ENCODE measurements around the gene AURKB. TPM values are rescaled to one million over a fixed set of nuclear protein-coding genes. Genes with fewer than 3 reads are reported as not detected.

The AURKB gene
- total RNA-seq, 1 donor from 2014 or later = 17.3 TPM

DNA sequence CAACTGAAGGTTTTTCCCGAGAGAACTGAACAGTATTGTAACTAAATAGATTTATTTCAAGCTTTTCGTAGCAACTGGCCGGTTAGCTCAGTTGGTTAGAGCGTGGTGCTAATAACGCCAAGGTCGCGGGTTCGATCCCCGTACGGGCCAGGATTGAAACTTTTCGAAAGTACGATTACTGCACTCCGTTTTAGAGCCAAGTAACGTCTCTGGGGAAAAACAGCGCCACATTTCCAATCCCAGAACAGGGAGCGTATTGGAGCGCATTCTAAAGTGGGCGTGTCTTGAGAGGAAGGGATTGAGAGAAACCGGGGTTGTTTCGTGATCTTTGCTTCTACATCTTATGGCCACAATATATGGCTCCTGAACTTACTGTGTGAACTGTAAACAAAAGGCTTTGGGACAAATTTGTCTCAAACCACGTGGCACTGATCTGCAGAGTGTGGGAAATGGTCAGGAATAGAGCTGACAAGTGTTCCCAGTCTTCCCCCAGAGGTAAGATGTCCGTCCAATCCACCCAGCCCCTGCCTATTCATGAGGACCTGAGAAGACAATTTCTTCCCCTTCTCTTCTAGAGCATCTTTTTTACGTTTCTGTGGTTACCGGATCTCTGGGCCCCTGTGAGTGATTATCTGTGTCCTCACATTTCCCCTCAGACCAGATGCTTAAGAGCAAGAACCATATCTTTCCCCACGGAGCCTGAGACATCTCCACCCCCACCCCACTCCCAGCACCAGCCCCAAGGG is 22.7 kb downstream of the AURKB start:
- no peak overlapping the region for H3K4me3 Mint-ChIP-seq (ENCODE audit: unreplicated experiment)
- no peaks in the 10 kb centered on the region for H3K36me3 Mint-ChIP-seq (ENCODE audit: unreplicated experiment)
- H3K27ac Mint-ChIP-seq (ENCODE audit: unreplicated experiment) = no peak overlapping the region
- H3K4me1 Mint-ChIP-seq (ENCODE audit: low read depth, unreplicated experiment) = peaks cover 9% of the 10 kb centered on the region
- TF ChIP-seq, protein P1, sequence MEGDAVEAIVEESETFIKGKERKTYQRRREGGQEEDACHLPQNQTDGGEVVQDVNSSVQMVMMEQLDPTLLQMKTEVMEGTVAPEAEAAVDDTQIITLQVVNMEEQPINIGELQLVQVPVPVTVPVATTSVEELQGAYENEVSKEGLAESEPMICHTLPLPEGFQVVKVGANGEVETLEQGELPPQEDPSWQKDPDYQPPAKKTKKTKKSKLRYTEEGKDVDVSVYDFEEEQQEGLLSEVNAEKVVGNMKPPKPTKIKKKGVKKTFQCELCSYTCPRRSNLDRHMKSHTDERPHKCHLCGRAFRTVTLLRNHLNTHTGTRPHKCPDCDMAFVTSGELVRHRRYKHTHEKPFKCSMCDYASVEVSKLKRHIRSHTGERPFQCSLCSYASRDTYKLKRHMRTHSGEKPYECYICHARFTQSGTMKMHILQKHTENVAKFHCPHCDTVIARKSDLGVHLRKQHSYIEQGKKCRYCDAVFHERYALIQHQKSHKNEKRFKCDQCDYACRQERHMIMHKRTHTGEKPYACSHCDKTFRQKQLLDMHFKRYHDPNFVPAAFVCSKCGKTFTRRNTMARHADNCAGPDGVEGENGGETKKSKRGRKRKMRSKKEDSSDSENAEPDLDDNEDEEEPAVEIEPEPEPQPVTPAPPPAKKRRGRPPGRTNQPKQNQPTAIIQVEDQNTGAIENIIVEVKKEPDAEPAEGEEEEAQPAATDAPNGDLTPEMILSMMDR (IDR thresholded peaks at IDR 0.05; ENCODE audit: partially characterized antibody, unreplicated experiment) = no peak
- peaks cover 11% of the 10 kb centered on the region for H3K27me3 Mint-ChIP-seq (ENCODE audit: unreplicated experiment)
- peaks cover 13% of the 10 kb centered on the region for H3K9me3 Mint-ChIP-seq (ENCODE audit: unreplicated experiment)
- DNase-seq = peak; percentile 90

DNA sequence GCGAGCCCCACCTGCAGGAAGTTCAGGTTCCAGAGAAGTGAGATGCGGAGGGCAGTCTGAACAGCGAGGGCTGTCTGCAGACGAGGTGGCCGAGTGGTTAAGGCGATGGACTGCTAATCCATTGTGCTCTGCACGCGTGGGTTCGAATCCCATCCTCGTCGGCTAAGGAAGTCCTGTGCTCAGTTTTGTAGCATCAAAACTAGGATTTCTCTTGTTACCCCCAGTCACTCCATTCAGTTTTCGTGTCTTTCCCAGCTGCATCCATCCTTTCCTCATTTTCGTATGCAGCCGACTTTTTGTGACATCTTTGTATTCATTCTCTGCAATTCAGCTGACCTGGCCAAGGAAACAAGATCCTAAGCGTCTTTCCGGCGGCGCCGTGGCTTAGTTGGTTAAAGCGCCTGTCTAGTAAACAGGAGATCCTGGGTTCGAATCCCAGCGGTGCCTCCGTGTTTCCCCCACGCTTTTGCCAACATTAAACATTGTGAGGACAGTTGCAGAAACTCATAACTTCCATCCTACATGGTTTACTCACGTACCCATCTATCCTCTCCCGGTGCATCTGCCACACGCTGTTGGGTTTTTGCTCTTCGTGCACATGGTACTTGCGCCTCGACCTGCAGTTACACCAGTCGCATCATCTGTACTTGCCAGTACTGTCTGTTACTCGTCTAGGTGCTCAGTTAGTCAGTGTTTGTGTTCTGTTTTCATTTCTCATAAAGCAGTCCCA is 23.4 kb downstream of the AURKB start:
- H3K27me3 Mint-ChIP-seq (ENCODE audit: unreplicated experiment) = peaks cover 11% of the 10 kb centered on the region
- TF ChIP-seq, protein P1 (IDR thresholded peaks at IDR 0.05; ENCODE audit: partially characterized antibody, unreplicated experiment) = no peak
- no peak overlapping the region for H3K27ac Mint-ChIP-seq (ENCODE audit: unreplicated experiment)
- peaks cover 13% of the 10 kb centered on the region for H3K9me3 Mint-ChIP-seq (ENCODE audit: unreplicated experiment)
- H3K36me3 Mint-ChIP-seq (ENCODE audit: unreplicated experiment) = no peaks in the 10 kb centered on the region
- no peak overlapping the region for H3K4me3 Mint-ChIP-seq (ENCODE audit: unreplicated experiment)
- DNase-seq = peak; percentile 92
- H3K4me1 Mint-ChIP-seq (ENCODE audit: low read depth, unreplicated experiment) = peaks cover 9% of the 10 kb centered on the region

GRCh38 chr17:8186446-8186786 is 24.0 kb downstream of the AURKB start:
- Mint-ChIP-seq H3K9me3 (ENCODE audit: unreplicated experiment) (peaks cover 13% of the 10 kb centered on the region), H3K4me3 (ENCODE audit: unreplicated experiment) (no peak overlapping the region)
- DNase-seq = no peak

DNA sequence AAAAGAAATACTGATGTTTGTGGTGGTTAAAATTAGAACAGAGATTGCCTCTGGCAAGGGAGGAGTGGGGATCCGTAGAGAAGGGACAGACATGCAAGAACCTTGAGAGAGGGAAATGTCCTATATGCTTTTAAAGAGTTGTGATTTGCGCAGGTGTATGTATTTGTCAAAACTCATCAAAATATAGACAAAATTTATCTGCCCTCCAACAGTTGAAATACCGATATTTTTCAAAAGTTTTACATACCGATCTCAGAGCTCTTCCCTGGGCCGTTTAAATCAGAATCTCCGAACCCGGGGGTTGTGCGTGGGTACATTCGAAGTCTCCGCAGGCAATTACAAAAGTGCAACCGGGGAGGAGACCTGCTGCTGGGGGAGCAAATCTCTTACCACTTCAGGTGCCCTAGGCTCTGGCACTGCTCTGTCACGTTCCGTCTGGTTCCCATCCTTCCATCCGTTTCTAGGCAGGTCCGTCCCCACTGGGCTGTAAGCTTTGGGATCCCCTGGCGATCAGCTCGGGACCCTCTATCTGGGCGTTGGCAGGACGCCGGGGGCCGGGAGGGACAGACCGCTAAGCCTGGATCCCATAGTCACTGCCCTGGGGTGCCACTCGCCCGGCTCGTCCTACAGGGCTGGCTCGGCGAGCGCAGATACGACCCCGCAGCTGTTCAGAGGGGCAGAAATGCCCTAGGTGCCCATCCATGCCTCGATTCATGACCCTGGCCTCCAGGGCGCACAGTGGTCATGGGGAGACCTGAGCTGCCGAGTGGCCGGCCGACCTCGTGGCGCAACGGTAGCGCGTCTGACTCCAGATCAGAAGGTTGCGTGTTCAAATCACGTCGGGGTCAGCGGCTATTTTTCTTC is 24.6 kb downstream of the AURKB start:
- Mint-ChIP-seq H3K4me1 (ENCODE audit: low read depth, unreplicated experiment) (peaks cover 7% of the 10 kb centered on the region), H3K27me3 (ENCODE audit: unreplicated experiment) (peaks cover 8% of the 10 kb centered on the region), H3K36me3 (ENCODE audit: unreplicated experiment) (no peaks in the 10 kb centered on the region), H3K4me3 (ENCODE audit: unreplicated experiment) (no peak overlapping the region), H3K27ac (ENCODE audit: unreplicated experiment) (no peak overlapping the region), H3K9me3 (ENCODE audit: unreplicated experiment) (peaks cover 16% of the 10 kb centered on the region)
- DNase-seq = peak; percentile 92
- TF ChIP-seq, protein P1 (IDR thresholded peaks at IDR 0.05; ENCODE audit: partially characterized antibody, unreplicated experiment) = no peak

More at GRCh38 chr17:8186446-8186786, 24.0 kb downstream of the AURKB start:
- TF ChIP-seq, protein P1 (IDR thresholded peaks at IDR 0.05; ENCODE audit: partially characterized antibody, unreplicated experiment) = no peak
- no peaks in the 10 kb centered on the region for H3K36me3 Mint-ChIP-seq (ENCODE audit: unreplicated experiment)
- H3K27me3 Mint-ChIP-seq (ENCODE audit: unreplicated experiment) = peaks cover 9% of the 10 kb centered on the region
- H3K27ac Mint-ChIP-seq (ENCODE audit: unreplicated experiment) = no peak overlapping the region
- H3K4me1 Mint-ChIP-seq (ENCODE audit: low read depth, unreplicated experiment) = peaks cover 9% of the 10 kb centered on the region
